Natural killer cell (primary cell): Measurements from ENCODE around the gene MAD1L1. TPM values are rescaled to one million over a fixed set of nuclear protein-coding genes. Genes with fewer than 3 reads are reported as not detected.

Source experiments
- ATAC-seq, 3 donors: fragments of 150-1000 bp in 2 of 3; fragments of 200-7000 bp in 1 of 3; cut with Tn5 transposase; 1 replicate in 1 of 3; 2 replicates in 2 of 3; pipeline ENCODE4 v1.10.0; 2021; ENCODE audit warnings: mild to moderate bottlenecking in 2 of 3, moderate library complexity in 2 of 3
- DNase-seq, 2 donors: peaks; one replicate each; pipeline versions ENCODE4 v3.0.0 to v3.0.0-alpha.2; 2013 to 2021; ENCODE audit warnings: mixed read lengths in 1 of 2
- H3K27ac ChIP-seq: one replicate; pipeline ENCODE4 v1.5.1; 2013; ENCODE audit warnings: mild to moderate bottlenecking, low read length
- H3K27me3 ChIP-seq: one replicate; pipeline ENCODE4 v1.6.1; 2013; ENCODE audit warnings: low read length; ENCODE audit not compliant: control insufficient read depth, insufficient read depth
- H3K36me3 ChIP-seq: one replicate; pipeline ENCODE4 v1.6.1; 2013; ENCODE audit warnings: low read length; ENCODE audit not compliant: control insufficient read depth, insufficient read depth
- H3K4me1 ChIP-seq: one replicate; pipeline ENCODE4 v1.6.1; 2013; ENCODE audit warnings: low read length; ENCODE audit not compliant: control insufficient read depth, insufficient read depth
- H3K4me3 ChIP-seq: one replicate; pipeline ENCODE4 v1.5.1; 2013; ENCODE audit warnings: low read length
- H3K9me3 ChIP-seq: one replicate; pipeline ENCODE4 v1.6.1; 2013; ENCODE audit warnings: low read length; ENCODE audit not compliant: control insufficient read depth, insufficient read depth
- H3K27ac Mint-ChIP-seq, 2 donors: one replicate each; pipeline ENCODE4 v1.8.0; 2022; ENCODE audit warnings: mild to moderate bottlenecking in 2 of 2, mixed read lengths in 2 of 2, moderate library complexity in 1 of 2
- H3K27me3 Mint-ChIP-seq, 2 donors: one replicate each; pipeline ENCODE4 v1.8.0; 2022; ENCODE audit warnings: low read depth in 2 of 2, mixed read lengths in 2 of 2
- H3K36me3 Mint-ChIP-seq: one replicate; pipeline ENCODE4 v1.8.0; 2022; ENCODE audit warnings: mixed read lengths
- H3K4me1 Mint-ChIP-seq, 2 donors: one replicate each; pipeline ENCODE4 v1.8.0; 2022; ENCODE audit warnings: mixed read lengths in 2 of 2
- H3K4me3 Mint-ChIP-seq: one replicate; pipeline ENCODE4 v1.8.0; 2022; ENCODE audit warnings: mild to moderate bottlenecking, moderate library complexity, mixed read lengths
- H3K9me3 Mint-ChIP-seq, 2 donors: one replicate each; pipeline ENCODE4 v1.8.0; 2022; ENCODE audit warnings: mixed read lengths in 2 of 2
- CTCF ChIP-seq: fragments of 200-600 bp; IDR thresholded peaks from one replicate; pipeline ENCODE4 v1.8.0; 2022; ENCODE audit warnings: antibody characterized with exemption
- WGBS: methylation state at CpG from one replicate; pipeline ENCODE4 v1.1.7; 2013; ENCODE audit warnings: missing lambda C conversion rate; ENCODE audit not compliant: insufficient coverage; 5-methylcytosine and 5-hydroxymethylcytosine counted together
- intact Hi-C: fragments of 100-400 bp; cut with micrococcal nuclease; formaldehyde crosslinking; loops from one replicate; pipeline ENCODE4 v1.14.2; 2022
- total RNA-seq, 4 donors: library from RNA; stranded (reverse); fragments of 120-200 nt in 1 of 4; gene quantifications; one replicate each; pipeline versions ENCODE4 v1.2.3 to v1.2.4, GENCODE V29; 2013 to 2022

Gene MAD1L1
- total RNA-seq, 3 donors from 2014 or later (not counting 1 experiment from before 2014, with no cell fraction given), result 53.6 to 81.2 (median 77.4) TPM

GRCh38 chr7:2011266-2012043, 221.3 kb downstream of the MAD1L1 start:
- ATAC-seq, result no peak
- WGBS, result 95% methylated on average over 17 of the region's 17 CpGs
- no peak overlapping the region for H3K4me3 ChIP-seq

GRCh38 chr7:2010551-2011265, 222.0 kb downstream of the MAD1L1 start:
- H3K4me1 ChIP-seq, result peaks cover 21% of the 10 kb centered on the region
- no peaks in the 10 kb centered on the region for H3K9me3 ChIP-seq
- Mint-ChIP-seq H3K27ac (no peak overlapping the region), H3K36me3 (no peaks in the 10 kb centered on the region), H3K4me3 (no peak overlapping the region), H3K9me3 (no peaks in the 10 kb centered on the region), H3K4me1 (peaks cover 18 to 24% of the 10 kb centered on the region in 2 donors), H3K27me3 (peaks cover 7 to 10% of the 10 kb centered on the region in 2 donors)
- H3K36me3 ChIP-seq, result no peaks in the 10 kb centered on the region
- intact Hi-C loops, result no loop called here
- H3K27me3 ChIP-seq, result no peaks in the 10 kb centered on the region
- no peak overlapping the region for H3K27ac ChIP-seq
- ATAC-seq, result no peak
- H3K4me3 ChIP-seq, result no peak overlapping the region
- no peak for DNase-seq
- 93% methylated on average over 29 of the region's 29 CpGs for WGBS
- TF ChIP-seq CTCF, result no peak

More at GRCh38 chr7:2011266-2012043, 221.3 kb downstream of the MAD1L1 start:
- no peak overlapping the region for H3K27ac ChIP-seq
- no peaks in the 10 kb centered on the region for H3K9me3 Mint-ChIP-seq
- no peak for TF ChIP-seq CTCF
- peaks cover 13% of the 10 kb centered on the region for H3K4me1 ChIP-seq
- H3K36me3 Mint-ChIP-seq, result no peaks in the 10 kb centered on the region
- DNase-seq, result no peak
- H3K9me3 ChIP-seq, result no peaks in the 10 kb centered on the region
- no peak overlapping the region for H3K4me3 Mint-ChIP-seq
- no peaks in the 10 kb centered on the region for H3K27me3 ChIP-seq
- no peak overlapping the region for H3K27ac Mint-ChIP-seq
- peaks cover 11 to 16% of the 10 kb centered on the region in 2 donors for H3K4me1 Mint-ChIP-seq
- intact Hi-C loops, result no loop called here
- peaks cover 2 to 5% of the 10 kb centered on the region in 2 donors for H3K27me3 Mint-ChIP-seq
- no peaks in the 10 kb centered on the region for H3K36me3 ChIP-seq

GRCh38 chr7:2010101-2010500, 222.6 kb downstream of the MAD1L1 start:
- TF ChIP-seq CTCF, result no peak
- Histone ChIP-seq H3K27me3 (no peaks in the 10 kb centered on the region), H3K9me3 (no peaks in the 10 kb centered on the region), H3K4me3 (no peak overlapping the region), H3K36me3 (no peaks in the 10 kb centered on the region), H3K4me1 (peaks cover 23% of the 10 kb centered on the region), H3K27ac (no peak overlapping the region)
- Mint-ChIP-seq H3K36me3 (no peaks in the 10 kb centered on the region), H3K9me3 (no peaks in the 10 kb centered on the region), H3K4me3 (no peak overlapping the region), H3K27ac (no peak overlapping the region), H3K27me3 (peaks cover 7 to 10% of the 10 kb centered on the region in 2 donors), H3K4me1 (peaks cover 24 to 30% of the 10 kb centered on the region in 2 donors)
- WGBS, result 94% methylated on average over 17 of the region's 17 CpGs
- DNase-seq (no peak), ATAC-seq (no peak)
- intact Hi-C loops, result no loop called here
